H1 (cell line): ENCODE measurements around the gene C2orf42. TPM values are rescaled to one million over a fixed set of nuclear protein-coding genes. Genes with fewer than 3 reads are reported as not detected.

Experiments used
- CTCF ChIA-PET: fragments of 300-600 bp; sonication (Branson Sonifier 250); formaldehyde crosslinking; loops from one replicate; lab custom pipeline; 2021; ENCODE audit not compliant: partially characterized antibody; lab: Charles Lee
- POLR2A ChIA-PET: fragments of 300-600 bp; sonication (Branson Sonifier 250); formaldehyde crosslinking; loops from one replicate; lab custom pipeline; 2021; ENCODE audit warnings: inconsistent platforms; ENCODE audit not compliant: partially characterized antibody; lab: Charles Lee
- DNase-seq, 2 experiments: peaks; one replicate each; pipeline versions ENCODE4 v3.0.0 to v3.0.0-alpha.2; 2010 to 2022; ENCODE audit warnings: low spot score in 2 of 2, low read depth in 1 of 2, mixed read lengths in 1 of 2
- FAIRE-seq: peaks from 2 replicates; lab custom pipeline; 2011; peaks lifted over from hg19 to GRCh38; lab: Jason Lieb, UNC
- H2AFZ ChIP-seq: 2 replicates; pipeline ENCODE4 v1.8.1; 2012; ENCODE audit warnings: low read length, inconsistent platforms
- H2AK5ac ChIP-seq: 2 replicates; pipeline ENCODE4 v1.6.1; 2013; ENCODE audit warnings: low read depth, low read length
- H2BK120ac ChIP-seq: replicated peaks from 2 replicates; pipeline ENCODE3; 2013; ENCODE audit warnings: low read depth, low read length, inconsistent platforms
- H2BK12ac ChIP-seq: 2 replicates; pipeline ENCODE4 v1.6.1; 2013; ENCODE audit warnings: low read depth, low read length
- H2BK15ac ChIP-seq: 2 replicates; pipeline ENCODE4 v1.6.1; 2013; ENCODE audit warnings: low read length
- H2BK20ac ChIP-seq: 2 replicates; pipeline ENCODE4 v1.6.1; 2013; ENCODE audit warnings: low read length
- H2BK5ac ChIP-seq: 2 replicates; pipeline ENCODE4 v1.6.1; 2013; ENCODE audit warnings: low read depth, low read length
- H3K14ac ChIP-seq: 2 replicates; pipeline ENCODE4 v1.6.1; 2013; ENCODE audit warnings: inconsistent platforms; ENCODE audit not compliant: insufficient read length
- H3K18ac ChIP-seq: 2 replicates; pipeline ENCODE4 v1.6.1; 2013; ENCODE audit warnings: low read length; ENCODE audit errors: extremely low read depth
- H3K23ac ChIP-seq: 2 replicates; pipeline ENCODE4 v1.6.1; 2013; ENCODE audit warnings: inconsistent platforms; ENCODE audit not compliant: insufficient read length
- H3K23me2 ChIP-seq: 2 replicates; pipeline ENCODE4 v1.6.1; 2013; ENCODE audit warnings: low read depth, low read length
- H3K27ac ChIP-seq: 2 replicates; pipeline ENCODE4 v1.6.1; 2011; ENCODE audit warnings: low read depth, low read length, inconsistent platforms
- H3K27me3 ChIP-seq, 4 experiments: replicated peaks in 1 of 4; 1 replicate in 1 of 4; 2 replicates in 3 of 4; pipeline versions ENCODE4 v1.6.1 to v1.8.1; 2011 to 2013; ENCODE audit warnings: low read length in 3 of 4, mild to moderate bottlenecking in 3 of 4, inconsistent platforms in 2 of 4, mixed read lengths in 2 of 4, moderate library complexity in 1 of 4; ENCODE audit not compliant: control insufficient read depth in 3 of 4, insufficient read depth in 3 of 4; ENCODE audit errors: extremely low read depth in 1 of 4
- H3K36me3 ChIP-seq, 4 experiments: 2 replicates each; pipeline versions ENCODE4 v1.6.1 to v1.8.1; 2011 to 2013; ENCODE audit warnings: mild to moderate bottlenecking in 4 of 4, low read length in 3 of 4, moderate library complexity in 2 of 4, control low read depth in 1 of 4, inconsistent platforms in 1 of 4; ENCODE audit not compliant: insufficient read depth in 4 of 4, control insufficient read depth in 2 of 4
- H3K4ac ChIP-seq: replicated peaks from 2 replicates; pipeline ENCODE3; 2013; ENCODE audit warnings: low read length, low read depth, mixed read lengths, inconsistent platforms; ENCODE audit not compliant: insufficient read length
- H3K4me1 ChIP-seq, 4 experiments: replicated peaks in 1 of 4; 1 replicate in 1 of 4; 2 replicates in 3 of 4; pipeline versions ENCODE4 v1.6.1 to v1.8.1; 2011 to 2013; ENCODE audit warnings: low read length in 3 of 4, inconsistent platforms in 2 of 4, mixed read lengths in 1 of 4; ENCODE audit not compliant: insufficient read depth in 4 of 4, control insufficient read depth in 3 of 4
- H3K4me2 ChIP-seq, 2 experiments: 2 replicates each; pipeline versions ENCODE4 v1.6.1 to v1.8.1; 2011 to 2013; ENCODE audit warnings: low read depth in 2 of 2, low read length in 2 of 2, control low read depth in 1 of 2, inconsistent platforms in 1 of 2, mild to moderate bottlenecking in 1 of 2; ENCODE audit not compliant: insufficient read depth in 1 of 2
- H3K4me3 ChIP-seq, 4 experiments: fragments of 200-600, 300-600 bp in 1 of 4; sonication (generic), shearing (Covaris generic), sonication (Bioruptor Twin) in 1 of 4; 2 replicates each; pipeline versions ENCODE4 v1.5.1 to v1.8.1; 2011 to 2016; ENCODE audit warnings: low read length in 4 of 4, low read depth in 3 of 4, control low read depth in 2 of 4, inconsistent platforms in 2 of 4, mild to moderate bottlenecking in 2 of 4, mixed read lengths in 1 of 4, moderate library complexity in 1 of 4; ENCODE audit not compliant: insufficient read depth in 2 of 4; ENCODE audit errors: extremely low read depth in 1 of 4
- H3K56ac ChIP-seq: replicated peaks from 2 replicates; pipeline ENCODE3; 2013; ENCODE audit warnings: low read depth, mild to moderate bottlenecking, mixed read lengths, low read length, inconsistent platforms; ENCODE audit not compliant: insufficient read length
- H3K79me1 ChIP-seq: 2 replicates; pipeline ENCODE4 v1.6.1; 2013; ENCODE audit warnings: low read depth, low read length, control low read depth
- H3K79me2 ChIP-seq, 2 experiments: 2 replicates each; pipeline versions ENCODE4 v1.6.1 to v1.8.1; 2012 to 2013; ENCODE audit warnings: low read length in 2 of 2, mild to moderate bottlenecking in 2 of 2, inconsistent platforms in 1 of 2; ENCODE audit not compliant: insufficient read depth in 2 of 2, control insufficient read depth in 1 of 2
- H3K9ac ChIP-seq, 4 experiments: replicated peaks in 1 of 4; 1 replicate in 1 of 4; 2 replicates in 3 of 4; pipeline versions ENCODE4 v1.6.1 to v1.8.1; 2011 to 2013; ENCODE audit warnings: low read depth in 3 of 4, low read length in 3 of 4, control low read depth in 2 of 4, mild to moderate bottlenecking in 2 of 4, moderate library complexity in 2 of 4, inconsistent platforms in 1 of 4; ENCODE audit errors: extremely low read depth in 1 of 4
- H3K9me3 ChIP-seq, 2 experiments: 2 replicates each; pipeline versions ENCODE4 v1.6.1 to v1.8.1; 2012 to 2013; ENCODE audit warnings: mild to moderate bottlenecking in 2 of 2, moderate library complexity in 2 of 2, control low read depth in 1 of 2, inconsistent platforms in 1 of 2, low read depth in 1 of 2, low read length in 1 of 2, mixed read lengths in 1 of 2; ENCODE audit not compliant: insufficient read depth in 2 of 2
- H4K20me1 ChIP-seq, 2 experiments: replicated peaks in 1 of 2; 2 replicates each; pipeline versions ENCODE3 to v1.8.1; 2011 to 2013; ENCODE audit warnings: inconsistent platforms in 2 of 2, low read length in 2 of 2, mild to moderate bottlenecking in 1 of 2; ENCODE audit not compliant: insufficient read depth in 2 of 2, control insufficient read depth in 1 of 2
- H4K5ac ChIP-seq: 2 replicates; pipeline ENCODE4 v1.6.1; 2013; ENCODE audit warnings: low read length, low read depth, mixed read lengths, inconsistent platforms; ENCODE audit not compliant: insufficient read length
- H4K8ac ChIP-seq: 2 replicates; pipeline ENCODE4 v1.8.0; 2013; ENCODE audit warnings: mild to moderate bottlenecking, moderate library complexity, low read length, inconsistent platforms; ENCODE audit not compliant: insufficient read depth; ENCODE audit errors: extremely low read depth
- H4K91ac ChIP-seq: replicated peaks from 2 replicates; pipeline ENCODE3; 2013; ENCODE audit warnings: low read length, mixed read lengths, inconsistent platforms; ENCODE audit not compliant: insufficient read length
- CTBP2 ChIP-seq: IDR thresholded peaks from 2 replicates; pipeline ENCODE4 v1.7.0; 2011; ENCODE audit warnings: borderline replicate concordance, mild to moderate bottlenecking, moderate library complexity, mixed read lengths, low read length; ENCODE audit not compliant: insufficient read depth, insufficient read length
- HDAC6 ChIP-seq: IDR thresholded peaks from one replicate; pipeline ENCODE4 v1.7.1; 2012; ENCODE audit warnings: low read depth, mild to moderate bottlenecking, inconsistent platforms, low read length, moderate library complexity
- KDM4A ChIP-seq: IDR thresholded peaks from one replicate; pipeline ENCODE4 v1.7.1; 2012; ENCODE audit warnings: low read depth, mild to moderate bottlenecking, moderate library complexity, low read length, inconsistent platforms; ENCODE audit not compliant: severe bottlenecking
- RBBP5 ChIP-seq: IDR thresholded peaks from 2 replicates; pipeline ENCODE4 v1.7.1; 2012; ENCODE audit warnings: low read depth, mild to moderate bottlenecking, inconsistent platforms, low read length, moderate library complexity, borderline replicate concordance
- WGBS, 2 experiments: shearing (Covaris generic) in 1 of 2; methylation state at CpG; one replicate each; pipeline versions ENCODE4 v1.1.6 to v1.1.7; 2013 to 2015; ENCODE audit warnings: low lambda C conversion rate in 2 of 2, mixed read lengths in 2 of 2, inconsistent platforms in 1 of 2, low coverage in 1 of 2, missing lambda C conversion rate in 1 of 2; ENCODE audit not compliant: insufficient replicate concordance in 2 of 2, insufficient coverage in 1 of 2, insufficient read length in 1 of 2; ENCODE audit errors: extremely low coverage in 1 of 2, missing lambda C conversion rate in 1 of 2; 5-methylcytosine and 5-hydroxymethylcytosine counted together
- polyA plus RNA-seq, 7 experiments: library from polyadenylated mRNA; depleted of rRNA in 3 of 7; stranded (reverse) in 5 of 7; unstranded in 2 of 7; fragments of >200 nt in 5 of 7; fragments of 200-250 nt in 2 of 7; gene quantifications; 1 replicate in 5 of 7; 2 replicates in 1 of 7; 4 replicates in 1 of 7; pipeline versions ENCODE4 v1.2.1 to v1.2.3, GENCODE V29; 2011 to 2013; ENCODE audit warnings: missing spikeins in 2 of 7, mixed read lengths in 2 of 7
- total RNA-seq: library from RNA; stranded (reverse); fragmentation: NEBNext Ultra II Directional; extraction: Animal tissue kit (Norgen Biotek cat#: 25700); gene quantifications from 2 replicates; pipeline ENCODE4 v1.2.1, GENCODE V29; 2021

Gene C2orf42
- total and polyA plus RNA-seq, 2 of the 8 experiments (the other 6 are each of a cell fraction or from before 2014, with no cell fraction given), result 3.9 to 10.7 TPM

- WGBS, 2 experiments, result 92% methylated on average over 16 of the region's 16 CpGs; no CpG with 5 or more reads in 1 of the 2 experiments
- ChIA-PET POLR2A (interaction anchor here (0.5 to 2.5 kb wide), 11 partner anchors 9 to 267 kb away, joined by 3 to 15 read pairs (median 3); partner anchors contain the start of gene C2orf42), CTCF (interaction anchor here (0.6 to 1.8 kb wide), 4 partner anchors 10 to 497 kb away, joined by 3 to 5 read pairs (median 3); partner anchors contain the start of gene C2orf42)
- H2BK120ac ChIP-seq, result no peak overlapping the region
- H3K27ac ChIP-seq, result no peak overlapping the region
- H3K9ac ChIP-seq, result no peak overlapping the region
- H2BK15ac ChIP-seq, result no peak overlapping the region
- FAIRE-seq, result no peak
- H3K9me3 ChIP-seq, result no peaks in the 10 kb centered on the region
- no peak overlapping the region; the same call in 1 of the 2 replicates for H4K8ac ChIP-seq
- TF ChIP-seq RBBP5, result no peak
- no peak for TF ChIP-seq KDM4A
- no peak for TF ChIP-seq CTBP2
- TF ChIP-seq HDAC6, result no peak
- no peaks in the 10 kb centered on the region for H3K4me1 ChIP-seq
- no peak overlapping the region for H4K91ac ChIP-seq
- H3K4me2 ChIP-seq, result no peak overlapping the region
- no peak overlapping the region for H4K5ac ChIP-seq
- no peak overlapping the region for H2AK5ac ChIP-seq
- no peaks in the 10 kb centered on the region for H4K20me1 ChIP-seq
- H2BK12ac ChIP-seq, result no peak overlapping the region
- DNase-seq, result no peak
- H3K23ac ChIP-seq, result no peak overlapping the region
- H2BK20ac ChIP-seq, result no peak overlapping the region
- H3K18ac ChIP-seq, result no peak overlapping the region
- peaks cover 0 to 23% (median 7%) of the 10 kb centered on the region in 4 experiments; a peak in 6 of 8 replicates for H3K36me3 ChIP-seq
- no peaks in the 10 kb centered on the region for H3K79me1 ChIP-seq
- H3K4me3 ChIP-seq, result no peak overlapping the region
- no peak overlapping the region for H3K14ac ChIP-seq
- no peaks in the 10 kb centered on the region for H3K27me3 ChIP-seq
- no peak overlapping the region for H2AFZ ChIP-seq
- H2BK5ac ChIP-seq, result no peak overlapping the region
- H3K79me2 ChIP-seq, result no peaks in the 10 kb centered on the region
- H3K56ac ChIP-seq, result no peak overlapping the region
- no peaks in the 10 kb centered on the region for H3K23me2 ChIP-seq
- no peak overlapping the region for H3K4ac ChIP-seq
Measured at GRCh38 chr2:70181363-70181956, 9.4 kb downstream of the C2orf42 start.
